ENCODE measurements around the gene CAVIN3. TPM values are rescaled to one million over a fixed set of nuclear protein-coding genes. Genes with fewer than 3 reads are reported as not detected.

Gene CAVIN3
- polyA plus RNA-seq, 1 donor (not counting 4 experiments of a cell fraction or from before 2014, with no cell fraction given) = 30.1 TPM

- dilution Hi-C loops (cut with MboI; ENCODE audit: extremely low pct_ligation_motif_present, low sequenced_read_pairs) = no loop called here
- FAIRE-seq = no peak
- TF ChIP-seq EZH2 (IDR thresholded peaks at IDR 0.05; ENCODE audit: low read length) (no peak), CTCF (optimal IDR thresholded peaks at IDR 0.05 in 1 of 3, IDR thresholded peaks at IDR 0.05 in 1 of 3, conservative IDR thresholded peaks at IDR 0.05 in 1 of 3; ENCODE audit: extremely low read depth in 1 of 3, insufficient read depth in 2 of 3, low read length in 3 of 3) (no peak)
- no peak overlapping the region for H2AFZ ChIP-seq (ENCODE audit: control insufficient read depth, low read length)
- DNase-seq (ENCODE audit: low read depth, low spot score) = no peak
- no peaks in the 10 kb centered on the region for H3K9me3 ChIP-seq (ENCODE audit: control insufficient read depth, low read depth, low read length)
- no peak overlapping the region for H3K4me3 ChIP-seq (ENCODE audit: control insufficient read depth in 2 of 3, extremely low read depth in 1 of 3, insufficient read depth in 2 of 3, low read depth in 1 of 3, low read length in 3 of 3)
- H3K4me2 ChIP-seq (ENCODE audit: control insufficient read depth, extremely low read depth, insufficient read depth, low read depth, low read length) = no peak overlapping the region
- no peaks in the 10 kb centered on the region for H3K4me1 ChIP-seq (ENCODE audit: control insufficient read depth, extremely low read depth, insufficient read depth, low read length)
- H3K9me1 ChIP-seq (ENCODE audit: control insufficient read depth, extremely low read depth, insufficient read depth, low read length) = no peaks in the 10 kb centered on the region
- no peaks in the 10 kb centered on the region for H4K20me1 ChIP-seq (ENCODE audit: control insufficient read depth, extremely low read depth, insufficient read depth, low read length)
- no peaks in the 10 kb centered on the region for H3K79me2 ChIP-seq (ENCODE audit: control insufficient read depth, insufficient read depth, low read length)
- no peaks in the 10 kb centered on the region for H3K36me3 ChIP-seq (ENCODE audit: control insufficient read depth in 2 of 2, extremely low read depth in 1 of 2, insufficient read depth in 2 of 2, low read length in 2 of 2)
- no peak overlapping the region for H3K9ac ChIP-seq (ENCODE audit: control insufficient read depth, extremely low read depth, insufficient read depth, low read length)
- no peaks in the 10 kb centered on the region for H3K27me3 ChIP-seq (ENCODE audit: control insufficient read depth, extremely low read depth, insufficient read depth, low read length)
- H3K27ac ChIP-seq (ENCODE audit: control insufficient read depth, insufficient read depth, low read length) = no peak overlapping the region
Observed at GRCh38 chr11:6332066-6332465, 11.8 kb upstream of the CAVIN3 start.

GRCh38 chr11:6328321-6328720 lies 8.0 kb upstream of the CAVIN3 start:
- H3K36me3 ChIP-seq (ENCODE audit: control insufficient read depth in 2 of 2, extremely low read depth in 1 of 2, insufficient read depth in 2 of 2, low read length in 2 of 2) = no peaks in the 10 kb centered on the region
- FAIRE-seq = no peak
- no peaks in the 10 kb centered on the region for H4K20me1 ChIP-seq (ENCODE audit: control insufficient read depth, extremely low read depth, insufficient read depth, low read length)
- H3K9me3 ChIP-seq (ENCODE audit: control insufficient read depth, low read depth, low read length) = no peaks in the 10 kb centered on the region
- no peaks in the 10 kb centered on the region for H3K9me1 ChIP-seq (ENCODE audit: control insufficient read depth, extremely low read depth, insufficient read depth, low read length)
- dilution Hi-C loops (cut with MboI; ENCODE audit: extremely low pct_ligation_motif_present, low sequenced_read_pairs) = no loop called here
- DNase-seq (ENCODE audit: low read depth, low spot score) = no peak
- no peaks in the 10 kb centered on the region for H3K4me1 ChIP-seq (ENCODE audit: control insufficient read depth, extremely low read depth, insufficient read depth, low read length)
- no peak overlapping the region for H3K27ac ChIP-seq (ENCODE audit: control insufficient read depth, insufficient read depth, low read length)
- no peak overlapping the region for H3K4me2 ChIP-seq (ENCODE audit: control insufficient read depth, extremely low read depth, insufficient read depth, low read depth, low read length)
- no peak overlapping the region for H3K4me3 ChIP-seq (ENCODE audit: control insufficient read depth in 2 of 3, extremely low read depth in 1 of 3, insufficient read depth in 2 of 3, low read depth in 1 of 3, low read length in 3 of 3)
- H3K27me3 ChIP-seq (ENCODE audit: control insufficient read depth, extremely low read depth, insufficient read depth, low read length) = no peaks in the 10 kb centered on the region
- H3K79me2 ChIP-seq (ENCODE audit: control insufficient read depth, insufficient read depth, low read length) = no peaks in the 10 kb centered on the region
- no peak overlapping the region for H2AFZ ChIP-seq (ENCODE audit: control insufficient read depth, low read length)
- no peak overlapping the region for H3K9ac ChIP-seq (ENCODE audit: control insufficient read depth, extremely low read depth, insufficient read depth, low read length)
- TF ChIP-seq EZH2 (IDR thresholded peaks at IDR 0.05; ENCODE audit: low read length) = no peak
- TF ChIP-seq CTCF (optimal IDR thresholded peaks at IDR 0.05 in 1 of 3, IDR thresholded peaks at IDR 0.05 in 1 of 3, conservative IDR thresholded peaks at IDR 0.05 in 1 of 3; ENCODE audit: extremely low read depth in 1 of 3, insufficient read depth in 2 of 3, low read length in 3 of 3) = no peak
